MM.1S (cell line): ENCODE measurements around the gene SLC17A7.

Experiments used
- EZH2 ChIP-seq: fragments of 300-600 bp; sonication (generic); optimal IDR thresholded peaks from 2 replicates; pipeline ENCODE3; 2017; ENCODE audit warnings: low read depth, mild to moderate bottlenecking, antibody characterized with exemption, low read length, mixed read lengths
- TF ChIP-seq, protein P1 (sequence below): fragments of 300-600 bp; sonication (generic); IDR thresholded peaks from 2 replicates; pipeline ENCODE4 v1.5.1; 2016; ENCODE audit warnings: antibody characterized with exemption, low read length, mixed read lengths

DNA sequence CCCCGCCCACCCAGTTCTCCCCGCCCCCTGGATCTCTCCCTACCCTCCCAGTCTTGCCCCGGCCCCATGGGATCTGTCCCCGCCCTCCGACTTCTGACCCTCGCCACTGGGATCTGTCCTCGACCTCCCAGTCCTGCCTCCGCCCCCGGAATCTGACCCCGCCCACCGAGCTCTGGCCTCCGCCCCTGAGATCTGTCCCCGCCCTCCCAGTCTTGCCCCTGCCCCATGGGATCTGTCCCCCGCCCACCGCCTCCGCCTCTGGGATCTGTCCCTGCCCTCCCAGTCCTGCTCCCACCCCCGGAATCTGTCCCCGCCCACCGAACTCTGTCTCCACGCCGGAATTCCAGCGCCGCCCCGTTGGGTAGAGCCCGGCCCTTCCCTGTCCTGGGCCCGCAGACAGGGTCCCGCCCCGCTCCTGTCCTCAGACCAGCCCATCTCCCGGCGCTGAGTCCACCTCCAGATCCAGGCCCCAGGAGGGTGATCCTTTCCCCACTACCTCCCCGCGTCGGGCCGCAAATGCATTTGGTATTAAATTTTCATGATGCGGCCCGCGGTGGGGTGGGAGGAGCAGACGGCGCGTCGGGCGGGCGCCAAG, 1.5 kb upstream of the SLC17A7 start:
- TF ChIP-seq, protein P1, sequence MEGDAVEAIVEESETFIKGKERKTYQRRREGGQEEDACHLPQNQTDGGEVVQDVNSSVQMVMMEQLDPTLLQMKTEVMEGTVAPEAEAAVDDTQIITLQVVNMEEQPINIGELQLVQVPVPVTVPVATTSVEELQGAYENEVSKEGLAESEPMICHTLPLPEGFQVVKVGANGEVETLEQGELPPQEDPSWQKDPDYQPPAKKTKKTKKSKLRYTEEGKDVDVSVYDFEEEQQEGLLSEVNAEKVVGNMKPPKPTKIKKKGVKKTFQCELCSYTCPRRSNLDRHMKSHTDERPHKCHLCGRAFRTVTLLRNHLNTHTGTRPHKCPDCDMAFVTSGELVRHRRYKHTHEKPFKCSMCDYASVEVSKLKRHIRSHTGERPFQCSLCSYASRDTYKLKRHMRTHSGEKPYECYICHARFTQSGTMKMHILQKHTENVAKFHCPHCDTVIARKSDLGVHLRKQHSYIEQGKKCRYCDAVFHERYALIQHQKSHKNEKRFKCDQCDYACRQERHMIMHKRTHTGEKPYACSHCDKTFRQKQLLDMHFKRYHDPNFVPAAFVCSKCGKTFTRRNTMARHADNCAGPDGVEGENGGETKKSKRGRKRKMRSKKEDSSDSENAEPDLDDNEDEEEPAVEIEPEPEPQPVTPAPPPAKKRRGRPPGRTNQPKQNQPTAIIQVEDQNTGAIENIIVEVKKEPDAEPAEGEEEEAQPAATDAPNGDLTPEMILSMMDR, result no peak
- no peak for TF ChIP-seq EZH2
